GM12891 (cell line): ENCODE results near the gene C1orf198.

Experiments
- POLR2A ChIP-seq: IDR thresholded peaks from 2 replicates; pipeline ENCODE4 v1.6.1; 2011; ENCODE audit warnings: low read depth, low read length, control low read depth
- POLR2AphosphoS5 ChIP-seq: IDR thresholded peaks from 2 replicates; pipeline ENCODE4 v1.6.1; 2011; ENCODE audit warnings: low read depth, low read length, control low read depth

DNA sequence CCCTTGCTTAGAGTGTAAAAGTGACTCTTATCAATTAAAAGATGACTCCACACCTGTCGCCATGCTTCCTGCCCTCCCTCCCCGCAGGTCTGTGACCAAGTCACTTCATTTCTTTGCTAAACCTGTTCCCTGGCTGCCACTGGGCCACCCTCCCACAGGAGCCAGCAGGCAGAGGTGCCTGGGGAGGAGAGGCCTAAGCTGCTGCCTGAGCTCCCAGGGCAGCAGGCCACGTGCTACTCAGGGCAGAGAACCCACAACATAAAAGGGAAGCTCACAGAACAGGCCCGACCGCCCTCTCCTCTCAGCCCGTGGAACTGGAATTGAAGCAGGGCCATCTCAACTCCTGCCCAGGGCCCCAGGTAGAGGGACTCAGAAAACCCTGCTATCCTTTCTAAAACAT is 4.9 kb downstream of the C1orf198 start:
- no peak for TF ChIP-seq POLR2AphosphoS5
- TF ChIP-seq POLR2A, result no peak
